CD14-positive monocyte (primary cell): Measurements from ENCODE around the gene THY1. TPM values are rescaled to one million over a fixed set of nuclear protein-coding genes. Genes with fewer than 3 reads are reported as not detected.
"Not testable (repeated sequence)": the region's sequence is repeated elsewhere in the genome, so short reads cannot be mapped to it uniquely, and the experiment has no call there.

Experiments
- DNase-seq, 3 donors: peaks; one replicate each; pipeline ENCODE4 v3.0.0-alpha.2; 2011 to 2022
- H2AFZ ChIP-seq: 2 replicates; pipeline ENCODE4 v1.6.0; 2012; ENCODE audit warnings: mild to moderate bottlenecking, low read depth, low read length, inconsistent platforms; ENCODE audit not compliant: insufficient read depth, poor library complexity, severe bottlenecking
- H3K27ac ChIP-seq, 2 donors: 1 replicate in 1 of 2; 2 replicates in 1 of 2; pipeline ENCODE4 v1.5.1; 2012 to 2013; ENCODE audit warnings: low read length in 2 of 2, control low read depth in 1 of 2, inconsistent platforms in 1 of 2, low read depth in 1 of 2, mild to moderate bottlenecking in 1 of 2
- H3K27me3 ChIP-seq, 2 donors: one replicate each; pipeline versions ENCODE4 v1.6.0 to v1.6.1; 2011 to 2013; ENCODE audit warnings: low read length in 2 of 2; ENCODE audit not compliant: control insufficient read depth in 2 of 2, insufficient read depth in 2 of 2
- H3K36me3 ChIP-seq, 2 donors: replicated peaks in 1 of 2; 1 replicate in 1 of 2; 2 replicates in 1 of 2; pipeline versions ENCODE4 v1.5.1 to v1.6.1; 2012 to 2013; ENCODE audit warnings: low read length in 2 of 2, control low read depth in 1 of 2, inconsistent platforms in 1 of 2, mild to moderate bottlenecking in 1 of 2; ENCODE audit not compliant: insufficient read depth in 2 of 2, control insufficient read depth in 1 of 2
- H3K4me1 ChIP-seq, 2 donors: 1 replicate in 1 of 2; 2 replicates in 1 of 2; pipeline versions ENCODE4 v1.5.1 to v1.6.1; 2012 to 2013; ENCODE audit warnings: low read length in 2 of 2, control low read depth in 1 of 2, inconsistent platforms in 1 of 2, mild to moderate bottlenecking in 1 of 2, moderate library complexity in 1 of 2; ENCODE audit not compliant: insufficient read depth in 2 of 2, control insufficient read depth in 1 of 2
- H3K4me2 ChIP-seq: replicated peaks from 2 replicates; pipeline ENCODE3; 2012; ENCODE audit warnings: low read length, moderate library complexity, mild to moderate bottlenecking; ENCODE audit not compliant: poor library complexity, severe bottlenecking; ENCODE audit errors: extremely low read depth
- H3K4me3 ChIP-seq, 3 experiments: fragments of 200-600 bp in 1 of 3; sonication (generic) in 1 of 3; replicated peaks in 1 of 3; 1 replicate in 2 of 3; 2 replicates in 1 of 3; pipeline ENCODE4 v1.5.1; 2011 to 2013; ENCODE audit warnings: low read length in 3 of 3, mild to moderate bottlenecking in 3 of 3, control low read depth in 2 of 3, low read depth in 2 of 3, inconsistent platforms in 1 of 3, moderate library complexity in 1 of 3
- H3K79me2 ChIP-seq: 2 replicates; pipeline ENCODE4 v1.6.0; 2012; ENCODE audit warnings: mild to moderate bottlenecking, control low read depth, inconsistent platforms, low read length, moderate library complexity; ENCODE audit not compliant: insufficient read depth
- H3K9ac ChIP-seq: 2 replicates; pipeline ENCODE4 v1.6.0; 2017; ENCODE audit warnings: low read length, mild to moderate bottlenecking; ENCODE audit not compliant: insufficient read depth, poor library complexity, severe bottlenecking
- H3K9me3 ChIP-seq, 2 donors: replicated peaks in 1 of 2; 1 replicate in 1 of 2; 2 replicates in 1 of 2; pipeline versions ENCODE4 v1.5.1 to v1.6.1; 2012 to 2013; ENCODE audit warnings: low read length in 2 of 2, control low read depth in 1 of 2; ENCODE audit not compliant: control insufficient read depth in 1 of 2, insufficient read depth in 1 of 2
- H4K20me1 ChIP-seq: 2 replicates; pipeline ENCODE4 v1.6.0; 2012; ENCODE audit warnings: mild to moderate bottlenecking, low read length, control low read depth, moderate library complexity; ENCODE audit not compliant: insufficient read depth
- H3K27ac Mint-ChIP-seq, 7 donors: one replicate each; pipeline ENCODE4 v1.8.0; 2020; ENCODE audit warnings: mild to moderate bottlenecking in 7 of 7, mixed read lengths in 7 of 7, moderate library complexity in 6 of 7, inconsistent platforms in 2 of 7
- H3K27me3 Mint-ChIP-seq, 3 donors: one replicate each; pipeline ENCODE4 v1.8.0; 2021 to 2022; ENCODE audit warnings: low read depth in 3 of 3, mild to moderate bottlenecking in 3 of 3, mixed read lengths in 3 of 3, moderate library complexity in 3 of 3, inconsistent platforms in 1 of 3
- H3K36me3 Mint-ChIP-seq, 2 donors: one replicate each; pipeline ENCODE4 v1.8.0; 2020; ENCODE audit warnings: mixed read lengths in 2 of 2, inconsistent platforms in 1 of 2, mild to moderate bottlenecking in 1 of 2
- H3K4me1 Mint-ChIP-seq: one replicate; pipeline ENCODE4 v1.8.0; 2020; ENCODE audit warnings: mild to moderate bottlenecking, mixed read lengths
- H3K4me3 Mint-ChIP-seq, 2 donors: one replicate each; pipeline ENCODE4 v1.8.0; 2020; ENCODE audit warnings: mild to moderate bottlenecking in 2 of 2, mixed read lengths in 2 of 2, moderate library complexity in 1 of 2
- H3K9me3 Mint-ChIP-seq, 7 donors: one replicate each; pipeline ENCODE4 v1.8.0; 2020 to 2022; ENCODE audit warnings: mixed read lengths in 7 of 7, mild to moderate bottlenecking in 6 of 7, moderate library complexity in 6 of 7, inconsistent platforms in 2 of 7
- CTCF ChIP-seq: fragments of 200-600 bp; IDR thresholded peaks from one replicate; pipeline ENCODE4 v1.8.0; 2022; ENCODE audit warnings: antibody characterized with exemption, mild to moderate bottlenecking
- WGBS: methylation state at CpG from one replicate; pipeline ENCODE4 v1.1.5; 2013; ENCODE audit warnings: missing lambda C conversion rate; ENCODE audit not compliant: insufficient coverage; 5-methylcytosine and 5-hydroxymethylcytosine counted together
- intact Hi-C, 2 donors: fragments of 100-400 bp; cut with micrococcal nuclease; formaldehyde crosslinking; loops; one replicate each; pipeline versions ENCODE4 v1.15.0 to v1.15.1; 2023
- polyA plus RNA-seq, 3 donors: library from polyadenylated mRNA; depleted of rRNA in 1 of 3; unstranded in 2 of 3; stranded (reverse) in 1 of 3; fragments of 300-500 nt in 2 of 3; fragments of >200 nt in 1 of 3; fragmentation: Illumina TruSeq in 2 of 3; gene quantifications; 1 replicate in 2 of 3; 2 replicates in 1 of 3; pipeline ENCODE4 v1.2.3, GENCODE V29; 2012 to 2021

THY1 gene
- polyA plus RNA-seq, 3 donors: not detected

DNA sequence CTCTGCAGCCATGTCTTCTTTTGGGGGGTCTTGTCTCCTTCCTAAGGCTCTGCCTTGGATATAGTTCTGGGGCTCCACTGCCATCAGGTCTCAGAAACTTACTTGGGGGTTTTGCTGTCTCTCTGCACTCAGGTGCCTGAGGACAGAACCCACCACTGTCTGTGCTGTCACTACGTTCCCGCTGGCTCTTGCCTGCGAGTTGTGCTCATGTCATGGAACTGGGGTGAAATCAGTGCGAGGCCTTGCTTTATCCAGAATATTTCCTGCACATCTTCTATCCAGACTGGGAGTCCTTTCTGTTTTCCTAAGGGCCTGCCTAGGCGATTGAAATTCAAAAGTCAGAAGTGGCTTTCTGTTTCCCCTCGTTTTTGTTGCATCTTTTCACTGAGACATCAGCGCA lies 34.9 kb downstream of the THY1 start:
- Histone ChIP-seq H3K9ac (no peak overlapping the region), H3K9me3 (no peaks in the 10 kb centered on the region), H2AFZ (no peak overlapping the region), H3K27ac (no peak overlapping the region), H3K4me1 (no peaks in the 10 kb centered on the region), H4K20me1 (no peaks in the 10 kb centered on the region), H3K36me3 (no peaks in the 10 kb centered on the region), H3K4me2 (no peak overlapping the region), H3K27me3 (peaks cover 0 to 10% of the 10 kb centered on the region in 2 donors), H3K4me3 (no peak overlapping the region), H3K79me2 (no peaks in the 10 kb centered on the region)
- 80% methylated on average over 1 of the region's 7 CpGs for WGBS
- peaks cover 5 to 9% (median 8%) of the 10 kb centered on the region in 3 donors for H3K27me3 Mint-ChIP-seq
- no peaks in the 10 kb centered on the region for H3K36me3 Mint-ChIP-seq
- H3K4me1 Mint-ChIP-seq: no peaks in the 10 kb centered on the region
- H3K4me3 Mint-ChIP-seq: no peak overlapping the region
- H3K9me3 Mint-ChIP-seq: no peaks in the 10 kb centered on the region
- intact Hi-C loops: no loop called here
- TF ChIP-seq CTCF: no peak
- DNase-seq: no peak
- H3K27ac Mint-ChIP-seq: no peak overlapping the region

DNA sequence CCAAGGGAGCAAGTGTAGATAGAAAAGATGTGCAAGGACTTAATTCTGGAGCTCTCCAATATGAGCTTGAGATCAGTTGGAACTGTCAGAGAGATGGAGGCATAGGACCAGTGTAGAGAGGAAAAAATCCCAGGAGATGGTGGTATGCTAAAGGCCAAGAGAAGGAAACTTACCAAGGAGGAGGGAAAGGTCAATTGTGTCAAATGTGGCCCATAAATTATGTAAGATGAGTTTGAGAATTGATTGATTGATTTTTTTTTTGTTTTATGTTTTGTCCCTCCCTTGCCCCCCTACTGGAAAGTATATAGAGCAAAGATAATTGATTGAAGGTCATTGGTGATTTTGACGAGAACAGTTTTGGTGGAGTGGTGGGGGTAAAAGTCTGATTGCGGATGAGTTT lies 38.6 kb downstream of the THY1 start:
- no peaks in the 10 kb centered on the region for H3K4me1 Mint-ChIP-seq
- intact Hi-C loops: no loop called here
- H3K9me3 ChIP-seq: no peaks in the 10 kb centered on the region

DNA sequence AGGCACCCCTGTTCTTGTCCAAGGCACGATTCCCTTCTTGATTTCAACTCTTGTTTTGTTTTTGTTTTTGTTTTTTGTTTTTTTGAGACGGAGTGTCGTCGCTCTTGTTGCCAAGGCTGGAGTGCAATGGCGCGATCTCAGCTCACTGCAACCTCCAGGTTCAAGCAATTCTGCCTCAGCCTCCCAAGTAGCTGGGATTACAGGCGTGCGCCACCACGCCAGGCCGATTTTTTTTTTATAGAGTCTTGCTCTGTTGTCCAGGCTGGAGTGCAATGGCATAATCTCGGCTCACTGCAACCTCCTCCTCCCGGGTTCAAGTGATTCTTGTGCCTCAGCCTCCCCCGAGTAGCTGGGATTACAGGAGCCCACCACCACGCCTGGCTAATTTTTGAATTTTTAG lies 40.5 kb downstream of the THY1 start:
- H3K9ac ChIP-seq, H2AFZ ChIP-seq, H3K36me3 ChIP-seq, H3K79me2 ChIP-seq, intact Hi-C loops, H3K36me3 Mint-ChIP-seq, H3K4me1 Mint-ChIP-seq, H3K4me3 ChIP-seq, H3K27ac Mint-ChIP-seq, H3K9me3 ChIP-seq, DNase-seq, H4K20me1 ChIP-seq, H3K9me3 Mint-ChIP-seq, H3K4me3 Mint-ChIP-seq, H3K27ac ChIP-seq, H3K4me2 ChIP-seq: not testable (repeated sequence)
- 100% methylated on average over 11 of the region's 14 CpGs for WGBS
- H3K4me1 ChIP-seq: peaks cover 16 to 17% of the 10 kb centered on the region in 2 donors
- peaks cover 13 to 19% (median 18%) of the 10 kb centered on the region in 3 donors for H3K27me3 Mint-ChIP-seq
- H3K27me3 ChIP-seq: peaks cover 0 to 27% of the 10 kb centered on the region in 2 donors

More for the DNA sequence above, 38.6 kb downstream of the THY1 start:
- H3K9ac ChIP-seq: no peak overlapping the region
- H3K27ac ChIP-seq: no peak overlapping the region
- no peak for DNase-seq
- 85% methylated on average over 2 of the region's 2 CpGs for WGBS
- no peak for TF ChIP-seq CTCF
- Mint-ChIP-seq H3K4me3 (no peak overlapping the region), H3K36me3 (no peaks in the 10 kb centered on the region), H3K9me3 (peaks cover 0 to 3% (median 0%) of the 10 kb centered on the region in 7 donors), H3K27ac (no peak overlapping the region), H3K27me3 (peaks cover 13 to 23% (median 20%) of the 10 kb centered on the region in 3 donors)
- no peaks in the 10 kb centered on the region for H3K36me3 ChIP-seq
- no peaks in the 10 kb centered on the region for H4K20me1 ChIP-seq
- no peak overlapping the region for H3K4me3 ChIP-seq
- H3K4me1 ChIP-seq: peaks cover 16 to 17% of the 10 kb centered on the region in 2 donors
- no peak overlapping the region for H3K4me2 ChIP-seq
- H3K79me2 ChIP-seq: no peaks in the 10 kb centered on the region
- no peak overlapping the region for H2AFZ ChIP-seq
- peaks cover 0 to 27% of the 10 kb centered on the region in 2 donors for H3K27me3 ChIP-seq
